Trophoblast cell (in vitro differentiated cells and primary cell): Measurements from ENCODE around the gene MXRA8.
A peak's percentile ranks its signal among the peaks of the same experiment; 100 is the strongest.

ENCODE experiments used
- DNase-seq, 2 donors: peaks; one replicate each; pipeline ENCODE4 v3.0.0-alpha.2; 2016
- H2AFZ ChIP-seq: 2 replicates; pipeline ENCODE4 v1.6.1; 2013; ENCODE audit warnings: low read length, moderate library complexity, mild to moderate bottlenecking; ENCODE audit not compliant: insufficient read depth, poor library complexity
- H2AK5ac ChIP-seq: 2 replicates; pipeline ENCODE4 v1.6.1; 2013; ENCODE audit warnings: mild to moderate bottlenecking, low read length
- H2BK120ac ChIP-seq: 2 replicates; pipeline ENCODE4 v1.6.1; 2013; ENCODE audit warnings: low read length, mild to moderate bottlenecking, moderate library complexity; ENCODE audit not compliant: insufficient read depth, poor library complexity
- H2BK12ac ChIP-seq: 2 replicates; pipeline ENCODE4 v1.6.1; 2013; ENCODE audit warnings: mild to moderate bottlenecking, low read length, moderate library complexity
- H2BK5ac ChIP-seq: 2 replicates; pipeline ENCODE4 v1.6.1; 2013; ENCODE audit warnings: low read length, low read depth, moderate library complexity, mild to moderate bottlenecking; ENCODE audit not compliant: poor library complexity
- H3K14ac ChIP-seq: 2 replicates; pipeline ENCODE4 v1.6.1; 2013; ENCODE audit warnings: mild to moderate bottlenecking, low read length
- H3K18ac ChIP-seq: 2 replicates; pipeline ENCODE4 v1.6.1; 2013; ENCODE audit warnings: mild to moderate bottlenecking, low read length
- H3K23ac ChIP-seq: 2 replicates; pipeline ENCODE4 v1.6.1; 2013; ENCODE audit warnings: low read length
- H3K27ac ChIP-seq: 2 replicates; pipeline ENCODE4 v1.5.1; 2013; ENCODE audit warnings: low read depth, mild to moderate bottlenecking, inconsistent platforms, low read length, moderate library complexity
- H3K27me3 ChIP-seq: 2 replicates; pipeline ENCODE4 v1.6.1; 2013; ENCODE audit warnings: inconsistent platforms, mild to moderate bottlenecking, low read length, moderate library complexity; ENCODE audit not compliant: insufficient read depth
- H3K36me3 ChIP-seq, 2 experiments: 1 replicate in 1 of 2; 2 replicates in 1 of 2; pipeline ENCODE4 v1.6.1; 2013; ENCODE audit warnings: low read length in 2 of 2, mild to moderate bottlenecking in 2 of 2, moderate library complexity in 1 of 2; ENCODE audit not compliant: insufficient read depth in 2 of 2, control insufficient read depth in 1 of 2
- H3K4ac ChIP-seq: 2 replicates; pipeline ENCODE4 v1.6.1; 2013; ENCODE audit warnings: low read depth, mild to moderate bottlenecking, low read length, moderate library complexity
- H3K4me1 ChIP-seq, 2 experiments: 1 replicate in 1 of 2; 2 replicates in 1 of 2; pipeline ENCODE4 v1.6.1; 2013; ENCODE audit warnings: low read length in 2 of 2, mild to moderate bottlenecking in 2 of 2, moderate library complexity in 1 of 2; ENCODE audit not compliant: insufficient read depth in 2 of 2, control insufficient read depth in 1 of 2
- H3K4me2 ChIP-seq: 2 replicates; pipeline ENCODE4 v1.6.1; 2013; ENCODE audit warnings: inconsistent platforms, mild to moderate bottlenecking, low read length, moderate library complexity
- H3K4me3 ChIP-seq: 2 replicates; pipeline ENCODE4 v1.5.1; 2013; ENCODE audit warnings: mild to moderate bottlenecking, low read depth, low read length, inconsistent platforms
- H3K79me1 ChIP-seq: one replicate; pipeline ENCODE4 v1.6.1; 2013; ENCODE audit warnings: low read length
- H3K79me2 ChIP-seq: 2 replicates; pipeline ENCODE4 v1.6.1; 2013; ENCODE audit warnings: low read length, mild to moderate bottlenecking; ENCODE audit not compliant: control insufficient read depth, insufficient read depth, poor library complexity
- H3K9ac ChIP-seq: 2 replicates; pipeline ENCODE4 v1.6.1; 2013; ENCODE audit warnings: mild to moderate bottlenecking, low read length
- H3K9me3 ChIP-seq: 2 replicates; pipeline ENCODE4 v1.6.1; 2013; ENCODE audit warnings: low read depth, mild to moderate bottlenecking, control low read depth, inconsistent platforms, low read length; ENCODE audit not compliant: insufficient read depth
- H4K12ac ChIP-seq: 2 replicates; pipeline ENCODE4 v1.6.1; 2013; ENCODE audit warnings: low read depth, mild to moderate bottlenecking, low read length, moderate library complexity
- H4K8ac ChIP-seq: 2 replicates; pipeline ENCODE4 v1.6.1; 2013; ENCODE audit warnings: low read depth, mild to moderate bottlenecking, low read length, moderate library complexity
- H4K91ac ChIP-seq: one replicate; pipeline ENCODE4 v1.6.1; 2013; ENCODE audit warnings: low read depth, mild to moderate bottlenecking, low read length, moderate library complexity
- WGBS: extraction: QIAGEN DNeasy Blood & Tissue Kit; methylation state at CpG from one replicate; pipeline ENCODE4 v1.1.7; 2013; ENCODE audit warnings: missing lambda C conversion rate; ENCODE audit not compliant: insufficient read length, insufficient coverage; ENCODE audit errors: extremely low coverage; 5-methylcytosine and 5-hydroxymethylcytosine counted together

MXRA8 gene

DNA sequence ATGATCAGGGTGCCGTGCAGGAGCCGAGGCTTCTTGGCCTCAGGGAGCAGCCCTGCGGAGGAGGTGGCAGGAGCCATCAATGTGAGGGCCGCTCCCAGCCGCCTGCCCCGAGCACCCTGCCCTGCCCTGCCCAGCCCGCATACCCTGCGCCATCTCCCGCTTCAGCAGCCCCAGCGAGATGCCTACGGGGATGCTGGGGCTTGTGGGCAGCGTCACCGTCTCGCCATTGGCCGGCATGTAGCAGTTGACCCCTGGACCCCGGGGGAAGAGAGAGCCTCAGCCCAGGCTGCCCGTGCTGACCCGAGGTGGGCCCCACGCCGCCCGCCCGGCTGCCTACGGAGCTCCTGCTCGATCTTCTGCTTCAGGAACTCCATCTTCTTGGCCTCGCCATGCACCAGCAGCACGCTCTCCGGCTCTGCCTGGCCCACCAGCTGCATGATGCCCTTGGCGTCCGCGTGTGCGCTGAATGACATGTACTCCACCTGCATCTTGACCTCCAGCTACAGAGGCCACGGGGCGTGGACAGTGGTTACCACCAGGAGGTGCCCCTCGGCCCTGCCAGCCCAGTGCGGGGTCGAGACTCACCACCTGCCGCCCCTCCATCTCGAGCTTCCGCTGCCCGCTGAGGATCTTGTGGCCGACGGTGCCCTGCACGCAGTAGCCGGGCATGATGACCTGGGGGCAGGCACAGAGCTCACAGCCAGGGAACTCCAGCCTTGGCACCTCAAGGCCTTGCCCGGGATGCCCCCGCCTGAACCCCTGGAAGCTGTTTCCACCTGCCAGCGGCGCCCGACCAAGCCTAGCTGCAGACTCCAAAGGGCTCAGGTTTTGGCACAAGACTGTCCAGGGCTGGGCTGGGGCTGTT lies 45.7 kb downstream of the MXRA8 start:
- H3K9ac ChIP-seq: no peak overlapping the region
- peaks cover 15% of the 10 kb centered on the region for H3K79me2 ChIP-seq
- no peaks in the 10 kb centered on the region for H3K9me3 ChIP-seq
- no peak overlapping the region for H2AFZ ChIP-seq
- H4K12ac ChIP-seq: no peak overlapping the region
- H3K36me3 ChIP-seq: peaks cover 65 to 67% of the 10 kb centered on the region in 2 experiments
- no peaks in the 10 kb centered on the region for H3K27me3 ChIP-seq
- peaks cover 13% of the 10 kb centered on the region for H3K79me1 ChIP-seq
- H3K4me2 ChIP-seq: no peak overlapping the region
- no peak overlapping the region for H3K23ac ChIP-seq
- no peak overlapping the region for H2BK5ac ChIP-seq
- no peak overlapping the region for H3K4me3 ChIP-seq
- no peak overlapping the region for H3K14ac ChIP-seq
- H2BK120ac ChIP-seq: no peak overlapping the region
- H3K18ac ChIP-seq: no peak overlapping the region
- no peak overlapping the region for H4K8ac ChIP-seq
- DNase-seq: no peak
- no CpG with 5 or more reads among the region's 49 CpGs for WGBS
- peaks cover 12 to 13% of the 10 kb centered on the region in 2 experiments for H3K4me1 ChIP-seq
- no peak overlapping the region for H2BK12ac ChIP-seq
- H3K27ac ChIP-seq: no peak overlapping the region
- H2AK5ac ChIP-seq: no peak overlapping the region
- no peak overlapping the region for H3K4ac ChIP-seq
- H4K91ac ChIP-seq: no peak overlapping the region

DNA sequence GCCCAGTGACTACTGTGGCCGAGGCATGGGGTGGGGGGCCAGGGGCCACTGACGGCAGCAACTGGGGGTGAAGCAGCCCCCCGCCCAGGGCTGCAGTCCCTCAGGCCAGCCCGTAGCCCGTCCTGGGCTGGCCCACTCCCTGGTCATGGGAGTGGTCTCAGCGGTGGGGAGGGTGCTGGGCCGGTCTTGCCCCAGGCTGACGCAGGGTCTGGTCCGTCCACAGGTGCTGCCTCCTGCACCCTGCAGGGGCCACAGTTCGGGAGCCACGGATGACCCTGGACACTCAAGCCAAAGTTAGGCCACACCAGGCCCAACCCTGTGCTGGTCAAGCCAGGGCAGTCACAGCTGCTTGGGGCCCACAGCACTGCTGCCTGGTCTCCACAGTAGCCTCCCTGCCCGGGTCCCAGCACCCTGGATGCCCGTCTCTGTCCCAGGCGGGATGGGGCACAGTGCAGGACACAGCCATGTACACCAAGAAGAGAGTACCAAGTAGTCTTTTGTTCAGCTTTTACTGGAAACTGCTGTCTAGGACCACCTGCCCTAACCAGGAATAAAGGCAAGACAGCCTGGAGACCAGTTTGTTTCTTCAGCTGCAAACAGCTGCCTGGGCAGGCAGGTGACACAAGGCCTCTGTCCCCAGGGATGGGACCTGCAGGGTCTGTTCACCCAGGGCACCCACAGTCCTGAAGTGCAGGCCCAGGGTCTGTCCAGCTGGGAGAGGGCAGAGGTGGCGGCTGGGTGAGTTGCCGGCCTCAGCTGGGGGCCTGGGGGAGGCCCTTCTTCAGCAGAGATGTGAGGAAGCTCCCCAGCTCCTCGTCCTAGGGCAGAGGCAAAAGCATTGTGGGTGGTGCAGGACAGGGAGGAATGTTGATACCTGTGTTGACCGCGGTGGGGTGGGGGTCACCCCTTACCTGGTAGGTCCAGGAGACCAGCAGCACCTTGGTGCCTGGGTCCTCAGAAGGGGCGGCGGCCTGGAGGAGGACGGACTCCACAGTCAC lies 46.9 kb downstream of the MXRA8 start:
- Histone ChIP-seq H3K4me1 (peaks cover 14 to 19% of the 10 kb centered on the region in 2 experiments), H3K79me2 (peaks cover 19% of the 10 kb centered on the region), H3K4me3 (no peak overlapping the region), H2BK5ac (no peak overlapping the region), H4K8ac (no peak overlapping the region), H4K12ac (no peak overlapping the region), H2BK12ac (no peak overlapping the region), H4K91ac (no peak overlapping the region), H2AFZ (no peak overlapping the region), H2AK5ac (no peak overlapping the region), H3K27ac (no peak overlapping the region), H3K27me3 (no peaks in the 10 kb centered on the region), H2BK120ac (no peak overlapping the region), H3K18ac (no peak overlapping the region), H3K9me3 (no peaks in the 10 kb centered on the region), H3K79me1 (peaks cover 16% of the 10 kb centered on the region), H3K4ac (no peak overlapping the region), H3K4me2 (no peak overlapping the region), H3K14ac (no peak overlapping the region), H3K9ac (no peak overlapping the region), H3K36me3 (peaks cover 62 to 64% of the 10 kb centered on the region in 2 experiments), H3K23ac (no peak overlapping the region)
- WGBS: no CpG with 5 or more reads among the region's 22 CpGs
- DNase-seq: no peak

DNA sequence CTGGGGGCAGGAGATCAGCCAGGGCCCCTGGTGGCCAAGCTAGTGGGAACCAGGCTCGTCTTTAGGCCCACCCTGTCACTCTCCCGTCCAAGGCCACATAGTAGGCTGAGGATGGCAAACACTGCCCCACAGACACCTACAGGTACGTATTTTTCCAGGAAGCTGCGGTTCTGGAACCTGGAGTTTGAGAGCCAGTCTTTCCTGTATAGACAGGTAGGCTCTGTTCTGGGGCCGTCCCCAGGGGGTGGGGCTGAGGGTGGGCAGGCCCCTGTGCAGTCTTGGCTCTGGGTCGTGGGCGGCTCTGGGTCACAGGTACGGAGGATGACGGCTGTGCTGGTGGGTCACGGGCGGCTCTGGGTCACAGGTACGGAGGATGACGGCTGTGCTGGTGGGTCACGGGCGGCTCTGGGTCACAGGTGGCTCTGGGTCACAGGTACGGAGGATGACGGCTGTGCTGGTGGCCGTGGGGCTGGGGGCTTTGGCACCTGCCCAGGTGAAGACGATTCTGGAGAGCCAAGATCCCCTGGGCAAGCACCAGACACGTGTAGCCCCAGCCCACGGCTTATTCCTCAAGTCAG lies 47.8 kb downstream of the MXRA8 start:
- Histone ChIP-seq H3K27ac (no peak overlapping the region), H3K18ac (no peak overlapping the region)
- WGBS: no CpG with 5 or more reads among the region's 21 CpGs

DNA sequence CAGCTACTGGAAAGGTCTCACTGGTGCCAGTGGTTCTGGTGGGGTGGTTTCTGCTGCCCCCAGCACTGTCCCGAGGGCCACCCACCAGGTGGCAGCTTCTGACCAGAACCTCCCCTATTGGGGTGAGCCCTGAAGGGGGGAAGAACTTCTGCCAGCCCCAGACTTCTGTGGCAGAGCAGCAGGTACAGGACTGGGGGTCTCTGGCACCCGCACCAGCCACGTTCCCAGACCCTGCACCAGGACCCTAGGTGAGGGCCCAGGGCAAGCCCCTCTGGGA lies 48.3 kb downstream of the MXRA8 start:
- H3K79me1 ChIP-seq: peaks cover 22% of the 10 kb centered on the region
- no CpG with 5 or more reads among the region's 3 CpGs for WGBS
- no peak for DNase-seq

More for the DNA sequence above, 47.8 kb downstream of the MXRA8 start:
- Histone ChIP-seq H3K4me2 (no peak overlapping the region), H3K79me2 (peaks cover 19% of the 10 kb centered on the region), H3K79me1 (peaks cover 18% of the 10 kb centered on the region), H3K23ac (no peak overlapping the region), H3K9ac (no peak overlapping the region), H3K4ac (no peak overlapping the region), H4K12ac (no peak overlapping the region), H2AK5ac (no peak overlapping the region), H2AFZ (no peak overlapping the region), H3K14ac (no peak overlapping the region), H4K8ac (no peak overlapping the region), H3K27me3 (no peaks in the 10 kb centered on the region), H2BK120ac (no peak overlapping the region), H2BK12ac (no peak overlapping the region), H3K4me1 (peaks cover 22 to 28% of the 10 kb centered on the region in 2 experiments), H3K9me3 (no peaks in the 10 kb centered on the region), H3K36me3 (peaks cover 59 to 60% of the 10 kb centered on the region in 2 experiments), H3K4me3 (no peak overlapping the region), H2BK5ac (no peak overlapping the region), H4K91ac (no peak overlapping the region)
- peak in 1 of 2 donors; percentile 16 for DNase-seq

More for the DNA sequence above, 48.3 kb downstream of the MXRA8 start:
- H4K91ac ChIP-seq: no peak overlapping the region
- no peaks in the 10 kb centered on the region for H3K9me3 ChIP-seq
- peak overlapping the region; percentile 19 for H3K18ac ChIP-seq
- no peak overlapping the region for H3K23ac ChIP-seq
- H3K4ac ChIP-seq: no peak overlapping the region
- peaks cover 55 to 56% of the 10 kb centered on the region in 2 experiments for H3K36me3 ChIP-seq
- peak overlapping the region; percentile 91 for H3K4me2 ChIP-seq
- H2BK5ac ChIP-seq: no peak overlapping the region
- H3K79me2 ChIP-seq: peaks cover 23% of the 10 kb centered on the region
- H3K14ac ChIP-seq: no peak overlapping the region
- H2AFZ ChIP-seq: no peak overlapping the region
- no peak overlapping the region for H2AK5ac ChIP-seq
- H3K9ac ChIP-seq: no peak overlapping the region
- H3K4me3 ChIP-seq: no peak overlapping the region
- no peak overlapping the region for H4K12ac ChIP-seq
- no peaks in the 10 kb centered on the region for H3K27me3 ChIP-seq
- H3K4me1 ChIP-seq: peaks cover 27 to 33% of the 10 kb centered on the region in 2 experiments
- no peak overlapping the region for H4K8ac ChIP-seq
- H2BK12ac ChIP-seq: no peak overlapping the region
- H3K27ac ChIP-seq: no peak overlapping the region
- no peak overlapping the region for H2BK120ac ChIP-seq
